Duodenal mucosa (tissue), 2 donors: ENCODE measurements around the gene MOCS1.

ENCODE experiments used
- H3K27ac ChIP-seq: one replicate; pipeline ENCODE4 v1.7.0; 2013; ENCODE audit warnings: low read depth, low read length
- H3K27me3 ChIP-seq, 2 donors: one replicate each; pipeline ENCODE4 v1.7.0; 2013; ENCODE audit warnings: low read length in 2 of 2, control low read depth in 1 of 2; ENCODE audit not compliant: insufficient read depth in 2 of 2, control insufficient read depth in 1 of 2
- H3K36me3 ChIP-seq, 2 donors: one replicate each; pipeline ENCODE4 v1.7.0; 2013; ENCODE audit warnings: low read length in 2 of 2, control low read depth in 1 of 2; ENCODE audit not compliant: insufficient read depth in 2 of 2, control insufficient read depth in 1 of 2
- H3K4me1 ChIP-seq, 2 donors: one replicate each; pipeline ENCODE4 v1.7.0; 2013; ENCODE audit warnings: low read length in 2 of 2, control low read depth in 1 of 2; ENCODE audit not compliant: insufficient read depth in 2 of 2, control insufficient read depth in 1 of 2
- H3K4me3 ChIP-seq, 2 donors: one replicate each; pipeline ENCODE4 v1.7.0; 2013; ENCODE audit warnings: low read length in 2 of 2, low read depth in 1 of 2
- H3K9ac ChIP-seq, 2 donors: one replicate each; pipeline ENCODE4 v1.7.0; 2013; ENCODE audit warnings: low read length in 2 of 2, low read depth in 1 of 2
- H3K9me3 ChIP-seq, 2 donors: one replicate each; pipeline ENCODE4 v1.7.0; 2013; ENCODE audit warnings: low read length in 2 of 2, control low read depth in 1 of 2; ENCODE audit not compliant: control insufficient read depth in 1 of 2

Gene MOCS1

DNA sequence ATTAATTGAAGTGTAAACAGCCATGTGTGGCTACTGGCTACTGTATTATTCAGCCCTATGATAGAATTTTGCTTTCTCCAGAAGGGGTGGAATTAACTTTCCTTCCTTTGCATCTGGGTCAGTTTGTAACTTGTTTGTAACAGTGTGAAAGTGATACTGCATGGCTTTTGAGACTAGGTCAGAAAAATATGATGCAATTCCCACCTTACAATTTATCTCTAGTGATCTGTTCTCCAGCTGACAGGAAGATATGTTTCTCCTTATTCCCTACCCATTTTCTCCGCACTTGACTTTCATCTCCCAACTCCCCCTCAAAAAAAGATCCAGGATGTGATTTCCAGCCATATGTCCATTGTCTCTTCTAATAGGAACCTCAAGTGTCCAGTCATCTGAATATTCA is 2.6 kb upstream of the MOCS1 start:
- Histone ChIP-seq H3K36me3 (no peaks in the 10 kb centered on the region), H3K9ac (no peak overlapping the region), H3K27ac (no peak overlapping the region), H3K4me1 (peaks cover 27 to 36% of the 10 kb centered on the region in 2 donors), H3K27me3 (no peaks in the 10 kb centered on the region), H3K9me3 (no peaks in the 10 kb centered on the region), H3K4me3 (no peak overlapping the region)

DNA sequence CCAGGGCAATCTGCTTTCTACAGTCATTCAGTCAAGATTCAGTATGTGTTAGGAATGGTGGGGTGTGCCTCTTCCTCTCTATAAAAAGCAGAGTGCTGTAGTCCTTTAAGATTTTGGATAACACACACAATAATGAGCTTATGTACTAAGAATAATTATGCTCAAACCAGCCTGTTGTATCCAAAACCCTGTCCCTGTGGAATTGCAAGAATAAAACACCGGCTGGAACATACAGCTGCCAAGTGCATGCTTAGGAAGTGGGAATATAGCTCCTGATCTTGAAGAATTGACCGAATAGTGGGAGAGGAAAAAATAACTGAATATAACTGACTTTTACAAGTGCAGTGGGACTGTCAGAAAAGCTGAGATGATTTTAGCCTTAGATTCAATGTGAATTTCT is 979 bp upstream of the MOCS1 start:
- no peaks in the 10 kb centered on the region for H3K27me3 ChIP-seq
- H3K4me3 ChIP-seq = no peak overlapping the region
- no peak overlapping the region for H3K9ac ChIP-seq
- peaks cover 42 to 50% of the 10 kb centered on the region in 2 donors for H3K4me1 ChIP-seq
- H3K9me3 ChIP-seq = no peaks in the 10 kb centered on the region
- H3K27ac ChIP-seq = no peak overlapping the region
- H3K36me3 ChIP-seq = no peaks in the 10 kb centered on the region

DNA sequence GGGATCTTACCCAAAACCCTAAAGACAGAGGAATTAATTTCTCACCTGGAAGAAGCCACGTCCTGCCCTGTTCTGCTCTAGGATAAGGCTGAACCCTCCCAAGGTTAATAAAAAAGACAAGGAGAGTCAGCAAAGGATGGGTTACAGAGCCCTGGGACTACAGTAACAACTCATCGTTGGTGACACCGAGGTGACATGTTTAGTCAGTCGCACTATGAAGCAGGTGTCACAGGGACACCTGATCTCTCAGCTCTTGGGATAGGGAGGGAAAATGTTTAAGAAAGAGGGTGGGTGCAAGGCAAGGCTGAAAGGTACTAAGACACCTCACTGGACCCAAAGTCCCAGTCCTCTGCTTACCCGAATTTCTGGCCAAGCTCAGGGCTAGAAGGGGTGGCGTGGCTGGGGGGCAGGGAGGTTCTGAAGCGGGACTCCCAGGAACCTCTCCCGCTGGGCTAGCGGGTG is 562 bp downstream of the MOCS1 start:
- Histone ChIP-seq H3K4me1 (peaks cover 49 to 57% of the 10 kb centered on the region in 2 donors), H3K27ac (peak overlapping the region; percentile 12), H3K36me3 (no peaks in the 10 kb centered on the region), H3K27me3 (no peaks in the 10 kb centered on the region), H3K9me3 (no peaks in the 10 kb centered on the region), H3K4me3 (peak overlapping the region; percentile 79 to 87), H3K9ac (peak overlapping the region; percentile 68 to 85)

DNA sequence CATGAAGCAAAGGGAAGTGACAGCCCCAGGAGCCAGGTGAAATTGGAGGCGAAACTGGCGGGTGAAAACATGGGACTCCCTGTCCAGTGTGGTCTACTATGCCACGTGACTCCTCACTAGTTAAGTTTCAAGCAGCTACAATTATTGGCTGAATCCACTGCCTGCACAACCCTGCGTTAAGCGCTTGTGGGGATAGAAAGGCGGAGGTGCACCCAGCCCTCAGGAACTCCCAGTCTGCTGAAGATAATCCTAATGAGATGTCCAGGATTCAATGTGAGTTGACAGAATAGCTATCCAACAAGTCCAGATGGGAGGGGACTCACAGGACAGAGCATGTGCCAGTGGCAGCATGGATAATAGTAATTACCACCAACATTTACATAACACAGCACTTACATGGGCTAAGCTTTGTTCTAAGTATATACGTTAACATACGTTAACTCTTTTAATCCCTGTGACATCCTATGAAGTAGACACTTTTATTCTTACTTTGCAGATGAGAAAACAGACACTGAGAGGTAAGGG is 1.8 kb downstream of the MOCS1 start:
- H3K36me3 ChIP-seq = no peaks in the 10 kb centered on the region
- no peak overlapping the region for H3K9ac ChIP-seq
- no peak overlapping the region for H3K27ac ChIP-seq
- H3K9me3 ChIP-seq = no peaks in the 10 kb centered on the region
- peaks cover 41 to 49% of the 10 kb centered on the region in 2 donors for H3K4me1 ChIP-seq
- no peaks in the 10 kb centered on the region for H3K27me3 ChIP-seq
- peak overlapping the region; percentile 79 to 87 for H3K4me3 ChIP-seq

GRCh38 chr6:39931607-39932006 is 2.7 kb downstream of the MOCS1 start:
- no peaks in the 10 kb centered on the region for H3K36me3 ChIP-seq
- H3K27ac ChIP-seq = no peak overlapping the region
- H3K9ac ChIP-seq = no peak overlapping the region
- H3K27me3 ChIP-seq = no peaks in the 10 kb centered on the region
- peaks cover 38 to 53% of the 10 kb centered on the region in 2 donors for H3K4me1 ChIP-seq
- peak overlapping the region; percentile 23 to 26 for H3K4me3 ChIP-seq
- no peaks in the 10 kb centered on the region for H3K9me3 ChIP-seq

DNA sequence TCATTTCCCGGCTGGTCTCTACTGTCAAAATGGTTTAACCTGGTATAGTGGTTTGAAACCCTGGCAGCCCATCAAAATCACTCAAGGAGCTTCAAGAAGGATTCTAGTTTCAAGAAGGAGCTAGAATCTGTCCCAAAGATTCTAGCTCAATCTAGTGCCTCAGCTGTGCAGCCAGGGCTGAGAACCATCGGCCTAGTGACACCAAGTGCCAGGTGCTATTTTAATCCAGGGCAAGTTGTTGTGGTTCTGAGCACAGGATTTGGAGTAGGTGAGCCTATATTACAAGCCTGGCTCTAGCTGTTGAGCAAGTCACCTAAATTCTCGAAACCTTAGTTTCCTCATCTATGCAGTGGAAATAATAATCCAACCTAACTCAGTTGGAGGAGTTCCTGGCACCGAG is 3.7 kb downstream of the MOCS1 start:
- peaks cover 38 to 53% of the 10 kb centered on the region in 2 donors for H3K4me1 ChIP-seq
- peaks cover 4 to 6% of the 10 kb centered on the region in 2 donors for H3K36me3 ChIP-seq
- no peak overlapping the region for H3K27ac ChIP-seq
- no peak overlapping the region for H3K9ac ChIP-seq
- H3K27me3 ChIP-seq = no peaks in the 10 kb centered on the region
- H3K9me3 ChIP-seq = no peaks in the 10 kb centered on the region
- H3K4me3 ChIP-seq = peak overlapping the region in 1 of 2 donors; percentile 21

- Histone ChIP-seq H3K27me3 (no peaks in the 10 kb centered on the region), H3K27ac (no peak overlapping the region), H3K9ac (no peak overlapping the region), H3K36me3 (peaks cover 8 to 13% of the 10 kb centered on the region in 2 donors), H3K4me3 (peak overlapping the region in 1 of 2 donors; percentile 21), H3K4me1 (peaks cover 38 to 52% of the 10 kb centered on the region in 2 donors), H3K9me3 (no peaks in the 10 kb centered on the region)
Measured at GRCh38 chr6:39929733-39930461, 4.4 kb downstream of the MOCS1 start.

- no peak overlapping the region for H3K4me3 ChIP-seq
- H3K27me3 ChIP-seq = no peaks in the 10 kb centered on the region
- H3K36me3 ChIP-seq = peaks cover 8 to 20% of the 10 kb centered on the region in 2 donors
- no peak overlapping the region for H3K27ac ChIP-seq
- H3K9ac ChIP-seq = no peak overlapping the region
- peaks cover 45 to 52% of the 10 kb centered on the region in 2 donors for H3K4me1 ChIP-seq
- no peaks in the 10 kb centered on the region for H3K9me3 ChIP-seq
Measured at GRCh38 chr6:39929039-39929732, 5.1 kb downstream of the MOCS1 start.

- no peaks in the 10 kb centered on the region for H3K9me3 ChIP-seq
- peaks cover 13 to 38% of the 10 kb centered on the region in 2 donors for H3K36me3 ChIP-seq
- no peak overlapping the region for H3K4me3 ChIP-seq
- no peak overlapping the region for H3K27ac ChIP-seq
- H3K27me3 ChIP-seq = no peaks in the 10 kb centered on the region
- H3K9ac ChIP-seq = no peak overlapping the region
- peaks cover 51 to 53% of the 10 kb centered on the region in 2 donors for H3K4me1 ChIP-seq
Measured at GRCh38 chr6:39927159-39927558, 7.1 kb downstream of the MOCS1 start.

- H3K9me3 ChIP-seq = no peaks in the 10 kb centered on the region
- peaks cover 13 to 38% of the 10 kb centered on the region in 2 donors for H3K36me3 ChIP-seq
- H3K9ac ChIP-seq = no peak overlapping the region
- H3K27me3 ChIP-seq = no peaks in the 10 kb centered on the region
- H3K4me1 ChIP-seq = peaks cover 46 to 48% of the 10 kb centered on the region in 2 donors
- no peak overlapping the region for H3K27ac ChIP-seq
- H3K4me3 ChIP-seq = no peak overlapping the region
Measured at GRCh38 chr6:39926668-39927067, 7.6 kb downstream of the MOCS1 start.
